HG02588 (cell line): ENCODE results near the gene COL6A3.
"Not testable (repeated sequence)": the region's sequence is repeated elsewhere in the genome, so short reads cannot be mapped to it uniquely, and the experiment has no call there.

Source experiments
- ATAC-seq: cut with Tn5 transposase; IDR thresholded peaks from one replicate; pipeline ENCODE4 v1.9.1; 2021; ENCODE audit warnings: mild to moderate bottlenecking, moderate library complexity; ENCODE audit not compliant: unreplicated experiment

The COL6A3 gene

DNA sequence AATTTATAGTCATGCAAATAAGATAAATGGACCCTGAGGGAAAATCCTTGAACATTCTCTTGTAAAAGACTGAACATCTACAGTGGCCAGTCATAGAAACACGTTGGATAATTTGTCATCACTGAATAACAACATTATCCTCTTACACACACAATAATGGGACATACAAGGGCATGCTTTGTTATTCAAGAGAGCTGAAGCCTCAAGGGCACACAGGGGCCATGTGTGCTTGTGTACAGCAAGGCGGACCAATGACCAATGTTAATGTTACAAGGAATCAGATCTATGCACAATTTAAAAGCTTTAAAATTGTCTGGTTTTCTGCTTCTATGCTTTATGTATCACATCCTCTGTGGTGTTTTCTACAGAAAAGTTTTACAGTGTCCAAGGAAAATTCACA is 23.7 kb downstream of the COL6A3 start:
- no peak for ATAC-seq

DNA sequence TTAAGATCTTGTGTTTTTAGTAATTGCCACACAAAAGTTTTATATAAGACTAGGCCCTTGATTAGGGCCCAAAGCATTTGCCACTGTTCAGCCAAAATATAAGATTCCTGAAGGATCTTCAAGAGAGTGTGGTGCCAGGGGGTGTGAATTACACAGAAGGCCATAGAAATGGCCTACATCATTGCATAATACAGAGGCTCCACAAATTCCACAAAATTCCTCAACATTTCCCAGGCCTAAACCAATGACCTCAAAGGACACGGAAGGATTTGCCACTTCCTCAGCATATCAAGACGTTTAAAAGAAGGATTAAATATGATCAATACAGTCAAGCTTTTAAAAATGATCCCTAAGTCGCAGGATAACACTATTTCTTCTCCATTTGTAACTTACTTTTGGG is 24.1 kb downstream of the COL6A3 start:
- no peak for ATAC-seq

DNA sequence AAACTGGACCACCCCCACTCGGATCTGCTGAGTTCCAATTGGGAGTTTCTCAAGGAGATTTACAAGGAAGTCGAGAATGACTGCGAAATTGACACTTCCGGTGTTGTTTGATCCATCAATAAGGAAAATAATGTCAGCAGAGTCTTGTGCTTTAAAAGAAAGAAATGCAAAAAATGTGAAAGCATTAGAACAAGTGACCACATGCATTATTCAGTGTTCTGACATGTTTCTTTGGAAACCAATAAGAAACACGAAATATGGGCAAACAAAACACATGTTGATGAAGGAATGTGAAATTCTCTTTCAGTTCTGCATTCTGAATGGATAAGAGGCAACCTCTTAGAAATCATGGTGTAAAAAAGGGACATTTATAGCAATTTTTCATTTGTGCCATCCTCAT is 25.9 kb downstream of the COL6A3 start:
- ATAC-seq: no peak

DNA sequence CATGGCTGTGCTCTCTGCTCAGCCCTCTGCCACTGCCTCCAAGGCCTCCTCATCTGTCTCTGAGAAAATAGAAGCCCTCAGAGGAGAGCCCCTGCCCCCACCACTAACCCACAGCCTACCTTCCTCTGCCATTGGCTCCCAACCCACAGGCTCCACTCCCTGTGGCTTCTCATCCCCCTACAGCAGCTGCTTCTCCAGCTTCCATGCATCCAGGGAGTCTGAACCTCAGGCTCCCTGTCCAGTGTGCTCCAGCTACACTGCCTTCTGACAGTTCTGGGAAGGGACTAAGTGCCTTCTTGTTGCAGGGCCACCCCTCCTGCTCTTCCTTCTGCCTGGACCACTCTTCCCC is 29.3 kb downstream of the COL6A3 start:
- ATAC-seq: no peak

DNA sequence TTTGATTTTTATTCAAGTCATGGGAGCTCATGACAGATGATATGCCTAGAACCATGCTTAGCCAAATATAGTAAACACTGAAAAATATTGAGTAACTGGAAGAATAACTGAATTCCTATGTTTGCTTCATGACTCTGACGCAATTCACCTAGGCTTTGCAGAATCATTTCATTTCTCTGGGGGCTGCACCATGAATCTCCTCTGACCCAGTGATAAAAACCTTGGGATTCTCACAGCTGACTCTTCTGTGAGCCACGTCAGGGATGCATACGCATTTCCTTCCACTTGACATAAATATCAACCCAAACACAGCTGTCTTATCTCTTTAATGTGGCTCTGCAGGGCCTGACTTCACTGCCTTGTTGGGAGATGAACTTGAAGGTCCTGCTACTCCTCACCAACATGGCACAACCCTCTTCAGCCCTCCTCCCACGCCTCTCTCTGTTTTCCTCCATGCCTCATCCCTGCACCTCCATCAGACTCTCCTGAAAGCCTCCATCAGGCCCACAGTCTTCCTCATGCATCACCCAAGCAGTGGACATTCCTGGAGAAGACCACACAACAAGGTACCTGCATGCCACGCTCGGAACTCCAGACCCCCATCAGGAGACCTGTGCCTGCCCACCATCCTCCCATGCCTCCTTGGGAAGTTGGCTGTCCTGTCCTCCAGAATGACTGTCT is 29.8 kb downstream of the COL6A3 start:
- no peak for ATAC-seq

DNA sequence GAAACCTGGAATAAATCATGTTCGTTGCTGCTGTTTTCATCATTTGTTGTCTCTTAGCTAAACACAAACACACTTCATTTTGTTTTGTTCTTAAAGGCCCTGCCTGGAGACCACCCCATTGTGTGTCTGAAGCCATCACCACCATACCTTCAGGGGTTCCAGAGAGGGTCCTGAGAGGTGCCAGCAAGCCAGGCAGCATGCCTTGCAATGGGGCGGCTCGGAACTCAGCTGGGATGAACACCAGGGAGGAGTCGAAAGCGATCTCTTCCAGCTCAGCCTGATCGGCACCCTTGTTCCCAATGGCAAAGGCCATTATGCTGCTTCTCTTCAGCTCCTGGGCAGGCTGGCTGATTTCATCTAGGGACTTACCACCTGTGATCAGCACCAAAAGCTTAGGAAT is 33.2 kb downstream of the COL6A3 start:
- ATAC-seq: no peak

DNA sequence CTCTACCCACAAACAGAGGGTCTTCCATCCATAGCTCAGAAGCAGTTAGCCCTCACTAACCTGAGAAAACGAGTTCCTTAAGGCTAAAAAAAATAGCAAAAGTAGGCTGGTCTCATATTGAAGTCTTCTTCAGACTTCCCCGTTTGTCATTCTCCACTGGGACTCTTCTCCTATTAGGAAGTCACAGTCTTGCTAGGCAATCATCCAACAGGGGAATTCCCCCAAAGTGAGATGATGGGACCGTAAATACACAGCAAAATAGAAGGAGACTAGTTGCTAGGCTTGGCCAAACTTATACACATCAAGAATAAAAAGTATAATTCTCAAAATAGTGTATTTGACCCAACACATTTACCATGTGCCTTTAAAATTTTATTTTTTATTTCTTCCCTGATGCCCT is 34.3 kb downstream of the COL6A3 start:
- no peak for ATAC-seq

DNA sequence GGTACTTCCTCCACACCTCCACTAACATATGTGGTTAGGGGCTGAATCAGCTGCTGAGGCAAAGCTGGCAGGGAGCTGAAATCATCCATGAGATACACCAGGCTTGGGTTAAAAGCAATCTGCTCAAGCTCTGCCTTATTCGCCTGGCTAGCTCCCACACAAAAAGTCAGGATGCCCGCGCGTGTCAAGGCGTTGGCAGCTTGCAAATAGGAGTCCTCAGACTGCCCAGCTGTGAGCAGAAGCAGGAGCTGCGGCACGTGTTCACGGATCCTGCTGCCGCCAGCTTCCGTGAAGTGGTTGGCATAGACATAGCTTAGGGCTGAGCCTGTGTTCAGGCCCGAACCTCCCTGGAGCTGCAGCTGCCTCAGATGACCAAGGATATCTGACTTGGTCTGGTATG is 35.3 kb downstream of the COL6A3 start:
- no peak for ATAC-seq

DNA sequence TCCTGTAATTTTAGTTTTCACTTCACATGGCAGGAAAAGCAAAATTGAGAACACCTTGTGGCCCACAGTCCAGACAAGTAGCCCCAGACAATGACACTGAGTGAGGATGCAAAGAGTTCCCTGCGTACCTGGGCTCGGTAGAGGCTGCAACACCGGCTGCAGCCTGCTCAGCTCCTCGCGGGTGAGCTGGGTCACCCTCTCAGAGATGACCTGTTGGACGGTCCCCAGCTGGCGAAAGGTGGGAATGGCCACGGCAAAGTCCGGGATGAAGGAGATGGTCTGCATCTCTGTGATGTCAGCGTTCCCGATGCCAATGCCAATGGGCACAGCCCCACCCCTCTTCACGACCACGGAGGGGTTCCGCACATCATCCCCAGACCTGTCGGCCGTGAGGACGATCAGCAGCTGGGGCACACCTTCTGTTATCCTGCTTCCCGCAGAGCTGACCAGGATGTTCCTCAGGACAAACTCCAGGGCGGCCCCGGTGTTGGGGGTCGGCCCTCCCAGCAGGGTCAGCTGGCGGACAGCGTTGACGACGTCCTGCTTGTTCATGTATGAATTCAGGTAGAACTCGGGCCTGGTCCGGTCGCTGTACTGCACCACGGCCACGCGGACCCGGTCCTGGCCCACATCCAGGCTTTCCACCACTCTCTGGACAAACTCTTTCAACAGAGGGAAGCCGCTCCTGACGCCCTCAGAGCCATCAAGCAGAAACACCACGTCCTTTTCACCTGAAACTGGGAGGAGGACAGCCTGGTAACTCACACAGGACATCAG is 39.5 kb downstream of the COL6A3 start:
- no peak for ATAC-seq

DNA sequence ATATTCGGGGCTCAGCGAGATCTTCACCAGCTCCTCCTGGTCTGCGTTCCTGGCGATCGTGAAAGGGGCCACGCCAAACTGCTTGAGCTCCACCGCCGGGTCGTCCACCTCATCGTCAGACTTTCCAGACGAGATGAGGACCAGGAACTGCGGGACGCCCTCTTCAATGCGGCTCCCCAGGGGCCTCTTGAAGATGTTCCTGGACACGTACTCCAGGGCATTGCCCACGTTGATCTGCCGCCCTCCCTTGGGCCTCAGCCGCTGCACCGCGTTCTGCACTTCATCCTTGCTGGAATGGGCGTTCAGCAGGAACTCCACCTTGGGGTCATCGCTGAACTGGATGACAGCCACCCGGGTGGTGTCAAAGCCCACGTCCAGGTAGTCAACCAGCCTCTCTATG is 42.1 kb downstream of the COL6A3 start:
- ATAC-seq: no peak

DNA sequence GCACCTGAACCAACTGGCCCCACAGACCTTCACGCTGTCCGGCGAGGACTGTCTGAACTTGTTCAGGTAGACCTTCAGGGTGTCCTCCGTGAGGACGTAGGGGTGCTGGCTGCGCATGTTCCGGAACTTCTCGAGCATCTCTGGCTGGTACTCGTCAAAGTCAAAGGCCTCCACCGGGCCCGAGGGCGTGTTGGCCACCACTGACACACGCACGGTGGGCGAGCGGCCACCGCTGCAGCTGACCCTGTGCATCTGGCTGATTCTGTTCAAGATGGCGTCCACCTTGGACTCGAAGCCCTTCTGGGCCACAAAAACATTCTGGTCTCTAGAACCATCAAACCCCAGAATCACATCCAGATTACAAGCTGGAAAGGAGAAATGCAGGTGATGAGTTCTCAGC is 48.3 kb downstream of the COL6A3 start:
- no peak for ATAC-seq

DNA sequence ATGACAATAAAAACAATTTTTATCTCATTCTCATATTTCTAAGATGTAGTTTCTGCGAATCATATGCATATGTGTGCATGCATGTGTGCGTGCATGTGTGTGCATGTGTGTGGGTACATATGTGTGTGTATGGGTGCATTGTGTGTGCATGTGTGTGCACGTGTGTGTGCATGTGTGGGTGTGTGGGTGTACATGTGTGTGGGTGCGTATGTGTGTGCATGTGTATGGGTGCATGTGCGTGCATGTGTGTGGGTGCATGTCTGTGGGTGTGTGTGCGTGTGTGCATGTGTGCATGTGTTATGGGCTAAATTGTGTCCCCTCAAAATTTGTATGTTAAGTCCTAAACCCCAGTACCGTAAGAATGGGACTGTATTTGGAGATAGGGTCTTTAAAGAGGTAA is 49.3 kb downstream of the COL6A3 start:
- ATAC-seq: no peak

DNA sequence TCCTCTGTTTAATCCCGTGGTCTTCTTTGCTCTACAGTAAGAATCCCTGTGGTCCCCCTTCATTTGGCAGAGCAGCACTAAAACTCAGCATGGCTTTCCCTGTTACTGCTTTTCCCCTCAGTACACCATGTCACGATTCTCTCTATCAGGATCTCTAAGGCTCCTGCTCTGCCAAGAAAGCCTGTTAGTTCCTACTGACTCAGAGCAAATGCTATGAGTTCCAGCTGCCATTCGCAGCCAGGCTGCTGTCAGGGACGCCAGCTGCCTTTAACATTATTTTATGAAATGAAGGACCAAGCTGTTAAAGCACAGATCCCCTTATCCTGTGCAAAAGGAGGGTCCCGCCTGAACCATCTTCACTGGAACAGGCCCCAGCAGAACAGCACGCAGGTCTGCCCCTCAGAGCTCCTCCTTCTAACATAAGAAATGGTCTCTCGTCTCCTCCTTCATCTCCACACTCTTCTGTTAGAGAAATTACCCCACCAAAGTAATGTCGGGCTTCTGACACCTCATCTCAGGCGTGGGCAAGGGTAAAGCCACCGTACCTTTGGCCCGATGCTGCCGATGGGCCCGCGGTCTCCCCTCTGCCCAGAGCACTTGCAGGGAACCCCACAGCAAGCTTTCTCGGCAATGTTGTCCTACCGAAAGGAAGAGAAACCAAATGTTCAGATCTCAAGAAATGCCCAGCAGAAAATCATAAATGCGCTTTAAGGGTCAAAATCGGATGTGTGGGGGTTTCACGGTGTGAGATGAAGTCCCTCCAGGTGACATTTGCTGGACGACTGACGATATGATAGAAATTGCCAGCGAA is 52.6 kb downstream of the COL6A3 start:
- ATAC-seq: no peak

DNA sequence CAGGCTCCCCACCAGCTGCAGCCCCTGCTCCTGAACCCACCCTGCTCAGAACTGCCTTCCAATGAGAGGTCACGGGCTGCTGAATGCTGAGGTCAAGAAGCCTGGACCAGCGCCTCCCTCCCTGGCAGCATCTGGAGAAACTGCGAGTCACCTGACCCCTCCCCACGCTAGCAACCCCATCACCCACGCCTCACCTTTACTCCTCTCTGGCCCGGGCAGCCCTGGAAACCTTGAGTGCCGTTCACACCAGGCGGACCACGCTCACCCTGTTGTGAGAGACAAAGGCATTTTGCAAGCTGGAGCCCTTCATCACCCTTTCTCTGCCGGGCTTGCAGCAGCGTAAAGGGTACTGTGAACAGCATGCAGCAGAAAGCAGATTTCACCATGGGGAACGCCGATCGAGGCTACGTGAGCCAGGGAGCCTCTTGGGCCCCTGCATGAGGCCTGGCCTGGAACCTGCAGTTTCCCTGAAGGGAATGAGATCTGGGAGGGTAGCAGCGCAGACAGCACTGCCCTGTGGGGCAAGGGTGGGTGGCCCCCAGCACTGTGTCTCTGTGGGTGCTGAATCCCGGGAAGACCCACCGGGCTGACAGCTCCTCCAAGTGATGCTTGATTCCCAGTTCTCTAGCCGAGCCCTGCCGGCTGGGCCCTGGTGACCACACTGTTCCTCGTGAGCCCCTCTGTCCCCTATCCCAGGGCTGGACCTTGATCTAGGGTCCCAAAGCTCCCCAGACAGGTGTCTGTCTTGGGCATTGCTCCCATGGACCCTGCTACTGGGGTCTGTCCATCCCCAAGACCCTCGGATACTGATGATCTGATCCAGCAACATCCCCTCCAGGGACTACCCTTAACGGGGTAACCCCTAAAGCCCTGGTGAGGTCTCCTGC is 53.8 kb downstream of the COL6A3 start:
- no peak for ATAC-seq

DNA sequence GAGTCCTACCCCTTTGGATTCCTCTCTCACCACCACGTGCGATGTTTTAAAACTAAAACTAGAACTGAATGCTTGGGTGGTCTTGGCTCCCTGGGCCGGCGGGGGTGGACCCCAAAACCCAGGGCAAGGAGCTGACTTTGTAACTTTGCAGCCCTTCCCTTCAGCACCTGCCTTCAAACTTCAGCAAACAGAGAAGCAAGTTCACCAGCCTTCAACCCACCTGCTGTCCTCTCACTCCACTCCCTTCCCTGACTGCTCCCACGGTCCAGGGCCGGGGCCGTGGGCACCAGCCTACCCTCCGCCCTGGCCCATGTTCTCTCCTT is 54.5 kb downstream of the COL6A3 start:
- no peak for ATAC-seq

DNA sequence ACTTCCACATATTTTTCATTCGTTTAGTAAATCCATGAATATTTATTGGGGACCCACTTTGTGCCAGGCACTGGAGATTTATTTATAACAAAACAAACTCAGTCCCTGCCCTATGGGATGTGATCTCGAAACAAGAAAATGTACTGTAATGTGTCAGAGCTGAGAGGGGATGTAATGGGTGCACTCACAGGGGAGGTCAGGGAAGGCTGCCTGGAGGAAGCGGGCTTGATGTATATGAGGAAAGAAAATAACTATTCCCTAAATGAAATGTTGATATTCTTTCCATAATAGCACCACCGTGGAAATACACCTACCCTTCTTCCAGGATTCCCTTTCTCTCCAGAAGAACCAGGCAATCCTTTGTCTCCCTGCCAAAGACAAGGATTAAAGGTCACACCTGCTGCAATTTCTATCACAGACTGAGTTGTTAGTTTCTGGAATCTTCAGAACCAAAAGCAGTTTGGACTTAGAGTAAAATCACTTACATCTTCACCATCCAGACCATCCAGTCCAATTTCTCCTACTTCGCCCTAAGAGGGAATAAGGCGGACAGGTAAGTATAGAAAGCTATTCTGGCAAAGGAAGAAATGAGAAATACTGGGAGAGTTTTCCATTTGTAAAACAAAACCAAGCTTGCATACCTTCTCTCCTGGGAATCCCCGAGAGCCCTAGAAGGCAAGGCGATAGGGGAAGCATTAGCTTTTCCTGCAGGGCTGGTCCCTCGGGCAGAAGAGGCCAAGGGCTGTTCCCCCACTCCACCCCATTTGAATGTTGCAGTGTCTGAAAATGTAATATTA is 55.0 kb downstream of the COL6A3 start:
- ATAC-seq: no peak

DNA sequence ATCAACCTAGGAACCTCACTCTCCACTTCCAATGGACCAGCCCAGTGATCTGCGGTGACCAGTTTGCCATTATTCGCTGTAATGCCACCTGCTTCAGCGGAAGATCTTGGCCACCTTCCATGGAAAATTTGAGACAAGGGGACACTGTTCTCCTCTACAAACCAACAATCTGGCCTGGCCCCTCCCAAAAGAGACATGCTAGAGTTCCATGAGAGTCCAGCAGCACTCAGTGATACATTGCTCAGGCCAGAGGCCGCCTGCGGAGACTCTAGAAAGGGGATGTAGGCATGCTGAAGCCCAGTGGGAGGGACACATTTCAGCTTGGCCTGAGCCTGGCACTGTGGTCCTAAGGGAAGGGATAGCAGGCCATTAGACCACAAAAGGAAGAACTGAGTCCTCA is 58.3 kb downstream of the COL6A3 start:
- no peak for ATAC-seq

DNA sequence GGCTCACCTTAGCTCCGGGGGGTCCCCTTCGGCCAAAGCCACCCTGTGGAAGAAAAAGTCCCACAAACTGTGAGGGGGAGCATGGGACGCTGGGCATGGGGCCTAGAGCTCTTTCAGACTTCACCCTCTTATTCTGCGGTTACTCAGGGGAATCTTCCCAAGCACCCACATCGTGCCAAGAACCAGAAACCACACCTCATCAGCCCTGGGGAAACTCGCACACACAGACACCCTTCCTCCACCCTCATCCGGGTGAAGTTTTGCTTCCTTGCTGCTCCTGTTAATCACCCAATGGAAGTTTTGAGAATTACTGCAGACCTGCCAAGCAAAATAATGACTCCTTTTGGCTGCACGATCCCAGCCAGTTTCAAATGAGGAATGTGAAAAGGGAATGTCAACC is 59.1 kb downstream of the COL6A3 start:
- ATAC-seq: no peak

DNA sequence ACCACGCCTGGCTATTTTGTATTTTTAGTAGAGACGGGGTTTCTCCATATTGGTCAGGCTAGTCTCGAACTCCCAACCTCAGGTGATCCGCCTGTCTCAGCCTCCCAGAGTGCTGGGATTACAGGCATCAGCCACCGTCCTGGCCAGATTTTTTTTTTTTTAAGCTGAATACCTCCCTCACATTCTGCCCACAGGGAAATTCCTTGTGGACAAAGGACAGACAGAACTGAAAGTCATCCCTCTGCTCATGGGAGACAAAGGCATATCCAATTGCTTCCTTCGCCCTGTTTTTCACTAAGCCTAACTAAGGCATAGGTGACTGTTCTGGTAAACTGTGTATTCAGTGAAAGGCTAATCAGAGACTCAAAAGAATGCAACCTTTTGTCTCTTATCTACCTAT is 59.8 kb downstream of the COL6A3 start:
- not testable (repeated sequence) for ATAC-seq

DNA sequence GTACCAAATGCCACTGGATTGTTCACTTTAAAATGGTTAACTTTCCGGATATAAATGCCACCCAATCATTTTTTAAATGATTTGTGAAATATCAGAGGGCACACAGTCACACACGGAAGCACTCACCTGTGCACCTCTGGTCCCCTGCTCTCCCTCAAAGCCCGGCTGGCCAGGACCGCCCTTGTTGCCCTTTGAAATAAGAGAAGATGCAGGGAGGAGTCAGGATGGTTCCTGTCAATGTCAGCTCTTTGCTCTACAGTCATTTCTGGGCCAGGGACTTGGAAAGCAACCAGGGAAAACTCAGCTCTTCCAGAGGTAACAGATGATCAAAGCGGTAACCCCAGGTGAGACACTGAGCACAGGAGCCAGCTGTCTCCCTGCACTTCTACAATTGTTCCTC is 60.7 kb downstream of the COL6A3 start:
- ATAC-seq: no peak
